ENCODE data around the gene PSMC2.

Gene PSMC2

DNA sequence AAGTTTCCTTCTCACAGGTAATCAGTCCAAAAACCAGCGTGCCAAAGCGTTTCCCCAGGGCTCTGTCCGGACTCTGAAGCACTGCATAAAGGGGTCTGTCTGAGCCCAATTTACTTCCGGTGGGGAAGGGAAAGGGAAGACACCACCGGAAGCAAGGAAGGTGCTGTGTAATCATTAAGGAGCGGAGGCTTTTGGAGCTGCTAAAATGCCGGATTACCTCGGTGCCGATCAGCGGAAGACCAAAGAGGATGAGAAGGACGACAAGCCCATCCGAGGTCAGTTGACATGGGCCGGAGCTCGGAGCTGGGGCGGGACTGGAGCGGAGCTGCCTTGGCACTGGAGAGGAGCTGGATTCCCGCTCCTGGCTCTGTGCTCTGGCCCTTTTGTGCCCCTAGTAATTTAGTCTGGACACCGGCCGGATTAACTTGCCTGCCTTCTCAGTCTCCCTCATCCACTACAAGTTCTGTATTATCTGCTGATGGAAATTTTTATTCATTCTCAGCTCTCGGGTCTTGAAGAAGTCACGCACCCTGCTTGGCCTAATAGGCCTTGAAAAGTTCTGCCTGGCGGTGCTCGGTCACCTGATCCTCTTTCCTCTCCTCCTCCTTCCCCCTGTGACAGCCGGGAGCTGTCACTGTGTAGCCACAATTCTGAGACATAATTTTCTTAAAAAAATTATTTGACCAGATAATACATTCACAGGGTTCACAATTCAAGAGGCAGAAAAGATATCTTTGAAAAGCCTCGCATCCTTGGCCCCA is at the start of gene PSMC2:
Gene PSMC2, plus strand, starts transcription at position 137 of the 761 bp plus-strand sequence. Its CDS starts 69 bp downstream, at position 206.
- Histone ChIP-seq H3K4me1 (ENCODE audit: insufficient read depth, low read length, poor library complexity, severe bottlenecking) (peaks cover 50% of the 10 kb centered on the region), H3K9me2 (replicated peaks; ENCODE audit: low read depth, low read length) (no peaks in the 10 kb centered on the region), H3K27me3 (ENCODE audit: insufficient read depth, low read length, poor library complexity, severe bottlenecking) (no peaks in the 10 kb centered on the region), H2AFZ (ENCODE audit: low read length) (peak within 1 kb of the TSS; percentile 95), H3K79me2 (ENCODE audit: insufficient read depth, low read length) (peaks cover 77% of the 10 kb centered on the region), H3K9ac (ENCODE audit: low read depth, low read length, poor library complexity, severe bottlenecking) (peak within 1 kb of the TSS; percentile 85), H3K9me3 (ENCODE audit: insufficient read depth, low read depth, low read length) (no peaks in the 10 kb centered on the region), H3K4me3 (ENCODE audit: low read length, poor library complexity, severe bottlenecking) (peak within 1 kb of the TSS; percentile 95), H3K36me3 (ENCODE audit: insufficient read depth, low read length) (peaks cover 2% of the 10 kb centered on the region; the same call in 1 of the 2 replicates), H3F3A (ENCODE audit: low read depth) (no peaks in the 10 kb centered on the region), H3K4me2 (ENCODE audit: low read depth, low read length, poor library complexity, severe bottlenecking) (peak within 1 kb of the TSS; percentile 87), H4K20me1 (ENCODE audit: insufficient read depth, low read length, poor library complexity, severe bottlenecking) (peaks cover 42% of the 10 kb centered on the region)
- TF ChIP-seq EZH2phosphoT487 (IDR thresholded peaks at IDR 0.05; ENCODE audit: borderline replicate concordance) = no peak
- TF ChIP-seq, protein P1, sequence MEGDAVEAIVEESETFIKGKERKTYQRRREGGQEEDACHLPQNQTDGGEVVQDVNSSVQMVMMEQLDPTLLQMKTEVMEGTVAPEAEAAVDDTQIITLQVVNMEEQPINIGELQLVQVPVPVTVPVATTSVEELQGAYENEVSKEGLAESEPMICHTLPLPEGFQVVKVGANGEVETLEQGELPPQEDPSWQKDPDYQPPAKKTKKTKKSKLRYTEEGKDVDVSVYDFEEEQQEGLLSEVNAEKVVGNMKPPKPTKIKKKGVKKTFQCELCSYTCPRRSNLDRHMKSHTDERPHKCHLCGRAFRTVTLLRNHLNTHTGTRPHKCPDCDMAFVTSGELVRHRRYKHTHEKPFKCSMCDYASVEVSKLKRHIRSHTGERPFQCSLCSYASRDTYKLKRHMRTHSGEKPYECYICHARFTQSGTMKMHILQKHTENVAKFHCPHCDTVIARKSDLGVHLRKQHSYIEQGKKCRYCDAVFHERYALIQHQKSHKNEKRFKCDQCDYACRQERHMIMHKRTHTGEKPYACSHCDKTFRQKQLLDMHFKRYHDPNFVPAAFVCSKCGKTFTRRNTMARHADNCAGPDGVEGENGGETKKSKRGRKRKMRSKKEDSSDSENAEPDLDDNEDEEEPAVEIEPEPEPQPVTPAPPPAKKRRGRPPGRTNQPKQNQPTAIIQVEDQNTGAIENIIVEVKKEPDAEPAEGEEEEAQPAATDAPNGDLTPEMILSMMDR (conservative IDR thresholded peaks at IDR 0.05; ENCODE audit: low read length) = no peak

DNA sequence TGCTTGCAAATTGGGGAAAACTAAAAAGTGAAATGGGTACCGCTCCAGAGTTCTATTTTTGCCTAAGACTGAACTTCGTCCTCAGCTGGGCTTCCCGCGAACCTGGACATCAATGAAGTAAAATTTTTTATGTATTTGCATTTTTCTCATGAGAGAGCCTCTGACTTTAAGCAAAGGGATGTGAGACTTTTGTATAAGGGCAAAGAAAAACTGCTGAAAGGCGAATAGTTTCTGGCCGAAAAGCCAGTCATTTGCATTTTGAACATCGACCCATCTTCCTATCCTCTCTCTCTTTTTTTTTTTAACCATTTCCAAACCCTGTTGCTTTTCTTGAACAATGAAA is 49.6 kb upstream of the PSMC2 start:
- peak overlapping the region; percentile 99; the same call in 1 of the 2 replicates for H2AFZ ChIP-seq (ENCODE audit: low read length)
- peaks cover 48% of the 10 kb centered on the region for H3K79me2 ChIP-seq (ENCODE audit: insufficient read depth, low read length)

DNA sequence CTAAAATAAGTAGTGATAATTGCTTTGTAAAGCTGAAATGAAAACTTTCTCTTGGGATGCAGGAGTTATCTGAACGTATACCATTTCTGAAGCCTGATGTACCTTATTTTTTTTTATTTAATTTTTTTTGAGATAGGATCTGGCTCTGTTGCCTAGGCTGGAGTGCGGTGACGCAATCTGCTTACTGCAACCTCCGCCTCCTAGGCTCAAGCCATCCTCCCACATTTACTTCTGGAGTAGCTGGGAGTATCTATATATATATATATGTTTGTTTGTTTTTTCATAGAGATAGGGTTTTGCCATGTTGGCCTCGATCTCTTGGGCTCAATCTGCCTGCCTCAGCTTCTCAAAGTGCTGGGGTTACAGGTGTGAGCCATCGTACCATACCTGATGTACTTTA is 47.8 kb upstream of the PSMC2 start:
- no peaks in the 10 kb centered on the region for H3K9me3 ChIP-seq (ENCODE audit: insufficient read depth, low read depth, low read length)
- H2AFZ ChIP-seq (ENCODE audit: low read length) = no peak overlapping the region
- peaks cover 39% of the 10 kb centered on the region for H4K20me1 ChIP-seq (ENCODE audit: insufficient read depth, low read length, poor library complexity, severe bottlenecking)
- peaks cover 4% of the 10 kb centered on the region for H3K27me3 ChIP-seq (ENCODE audit: insufficient read depth, low read length, poor library complexity, severe bottlenecking)
- peak overlapping the region; percentile 22 for H3K9ac ChIP-seq (ENCODE audit: low read depth, low read length, poor library complexity, severe bottlenecking)
- H3K4me1 ChIP-seq (ENCODE audit: insufficient read depth, low read length, poor library complexity, severe bottlenecking) = peaks cover 31% of the 10 kb centered on the region
- no peaks in the 10 kb centered on the region for H3F3A ChIP-seq (ENCODE audit: low read depth)
- H3K9me2 ChIP-seq (replicated peaks; ENCODE audit: low read depth, low read length) = no peaks in the 10 kb centered on the region
- peaks cover 55% of the 10 kb centered on the region for H3K79me2 ChIP-seq (ENCODE audit: insufficient read depth, low read length)
- TF ChIP-seq EZH2phosphoT487 (IDR thresholded peaks at IDR 0.05; ENCODE audit: borderline replicate concordance) = no peak
- TF ChIP-seq, protein P1 (conservative IDR thresholded peaks at IDR 0.05; ENCODE audit: low read length) = no peak
- peak overlapping the region; percentile 97 for H3K4me2 ChIP-seq (ENCODE audit: low read depth, low read length, poor library complexity, severe bottlenecking)
- peaks cover 39% of the 10 kb centered on the region for H3K36me3 ChIP-seq (ENCODE audit: insufficient read depth, low read length)
- peak overlapping the region; percentile 98 for H3K4me3 ChIP-seq (ENCODE audit: low read length, poor library complexity, severe bottlenecking)

More for the DNA sequence above, 49.6 kb upstream of the PSMC2 start:
- Histone ChIP-seq H3K4me2 (ENCODE audit: low read depth, low read length, poor library complexity, severe bottlenecking) (peak overlapping the region; percentile 97), H3K9me3 (ENCODE audit: insufficient read depth, low read depth, low read length) (no peaks in the 10 kb centered on the region), H3K9ac (ENCODE audit: low read depth, low read length, poor library complexity, severe bottlenecking) (peak overlapping the region; percentile 94), H4K20me1 (ENCODE audit: insufficient read depth, low read length, poor library complexity, severe bottlenecking) (peaks cover 27% of the 10 kb centered on the region), H3K9me2 (replicated peaks; ENCODE audit: low read depth, low read length) (no peaks in the 10 kb centered on the region), H3F3A (ENCODE audit: low read depth) (no peaks in the 10 kb centered on the region), H3K27me3 (ENCODE audit: insufficient read depth, low read length, poor library complexity, severe bottlenecking) (peaks cover 4% of the 10 kb centered on the region), H3K36me3 (ENCODE audit: insufficient read depth, low read length) (peaks cover 23% of the 10 kb centered on the region), H3K4me1 (ENCODE audit: insufficient read depth, low read length, poor library complexity, severe bottlenecking) (peaks cover 28% of the 10 kb centered on the region), H3K4me3 (ENCODE audit: low read length, poor library complexity, severe bottlenecking) (peak overlapping the region; percentile 98)
- TF ChIP-seq, protein P1 (conservative IDR thresholded peaks at IDR 0.05; ENCODE audit: low read length) = no peak
- TF ChIP-seq EZH2phosphoT487 (IDR thresholded peaks at IDR 0.05; ENCODE audit: borderline replicate concordance) = no peak
